ENCODE results near the gene STRADA. TPM values are rescaled to one million over a fixed set of nuclear protein-coding genes. Genes with fewer than 3 reads are reported as not detected.

The STRADA gene
- total RNA-seq, 1 experiment from 2014 or later: 36.6 TPM

GRCh38 chr17:63718988-63719387 is 22.6 kb downstream of the STRADA start:
- no peak overlapping the region for H3K27ac Mint-ChIP-seq (ENCODE audit: low read depth, unreplicated experiment)
- CTCF ChIA-PET: no interaction called here
- H3K9me3 Mint-ChIP-seq (ENCODE audit: unreplicated experiment): no peaks in the 10 kb centered on the region
- no peaks in the 10 kb centered on the region for H3K27me3 Mint-ChIP-seq (ENCODE audit: insufficient read depth, unreplicated experiment)
- H3K4me1 Mint-ChIP-seq (ENCODE audit: insufficient read depth, unreplicated experiment): no peaks in the 10 kb centered on the region
- no peak overlapping the region for H3K4me3 Mint-ChIP-seq (ENCODE audit: unreplicated experiment)
- intact Hi-C loops (cut with micrococcal nuclease): no loop called here
- POLR2A ChIA-PET: interaction anchor here (0.6 to 1.1 kb wide), 2 partner anchors 14 to 23 kb away, joined by 3 read pairs; no protein-coding TSS in a partner anchor
- TF ChIP-seq, protein P1, sequence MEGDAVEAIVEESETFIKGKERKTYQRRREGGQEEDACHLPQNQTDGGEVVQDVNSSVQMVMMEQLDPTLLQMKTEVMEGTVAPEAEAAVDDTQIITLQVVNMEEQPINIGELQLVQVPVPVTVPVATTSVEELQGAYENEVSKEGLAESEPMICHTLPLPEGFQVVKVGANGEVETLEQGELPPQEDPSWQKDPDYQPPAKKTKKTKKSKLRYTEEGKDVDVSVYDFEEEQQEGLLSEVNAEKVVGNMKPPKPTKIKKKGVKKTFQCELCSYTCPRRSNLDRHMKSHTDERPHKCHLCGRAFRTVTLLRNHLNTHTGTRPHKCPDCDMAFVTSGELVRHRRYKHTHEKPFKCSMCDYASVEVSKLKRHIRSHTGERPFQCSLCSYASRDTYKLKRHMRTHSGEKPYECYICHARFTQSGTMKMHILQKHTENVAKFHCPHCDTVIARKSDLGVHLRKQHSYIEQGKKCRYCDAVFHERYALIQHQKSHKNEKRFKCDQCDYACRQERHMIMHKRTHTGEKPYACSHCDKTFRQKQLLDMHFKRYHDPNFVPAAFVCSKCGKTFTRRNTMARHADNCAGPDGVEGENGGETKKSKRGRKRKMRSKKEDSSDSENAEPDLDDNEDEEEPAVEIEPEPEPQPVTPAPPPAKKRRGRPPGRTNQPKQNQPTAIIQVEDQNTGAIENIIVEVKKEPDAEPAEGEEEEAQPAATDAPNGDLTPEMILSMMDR (IDR thresholded peaks at IDR 0.05; ENCODE audit: unreplicated experiment): no peak
- no TSS peak for BruUV-seq (replicated peaks)
- peaks cover 31% of the 10 kb centered on the region for H3K36me3 Mint-ChIP-seq (ENCODE audit: insufficient read depth, unreplicated experiment)
- no peak for DNase-seq (ENCODE audit: unreplicated experiment)

GRCh38 chr17:63716426-63716825 is 25.2 kb downstream of the STRADA start:
- TF ChIP-seq, protein P1 (IDR thresholded peaks at IDR 0.05; ENCODE audit: unreplicated experiment): no peak
- peaks cover 51% of the 10 kb centered on the region for H3K36me3 Mint-ChIP-seq (ENCODE audit: insufficient read depth, unreplicated experiment)
- no peak overlapping the region for H3K4me3 Mint-ChIP-seq (ENCODE audit: unreplicated experiment)
- H3K27ac Mint-ChIP-seq (ENCODE audit: low read depth, unreplicated experiment): no peak overlapping the region
- intact Hi-C loops (cut with micrococcal nuclease): no loop called here
- ChIA-PET CTCF (interaction anchor here (0.5 kb wide), 1 partner anchor 118 kb away, joined by 6 read pairs; no protein-coding TSS in a partner anchor), POLR2A (interaction anchor here (1.2 kb wide), 1 partner anchor 25 kb away, joined by 3 read pairs; no protein-coding TSS in a partner anchor)
- no peaks in the 10 kb centered on the region for H3K27me3 Mint-ChIP-seq (ENCODE audit: insufficient read depth, unreplicated experiment)
- no TSS peak for BruUV-seq (replicated peaks)
- H3K9me3 Mint-ChIP-seq (ENCODE audit: unreplicated experiment): no peaks in the 10 kb centered on the region
- no peak for DNase-seq (ENCODE audit: unreplicated experiment)
- no peaks in the 10 kb centered on the region for H3K4me1 Mint-ChIP-seq (ENCODE audit: insufficient read depth, unreplicated experiment)

- no peaks in the 10 kb centered on the region for H3K9me3 Mint-ChIP-seq (ENCODE audit: unreplicated experiment)
- POLR2A ChIA-PET: interaction anchor here (0.6 kb wide), 1 partner anchor 323 kb away, joined by 3 read pairs; no protein-coding TSS in a partner anchor
- BruUV-seq (replicated peaks): no TSS peak
- no peaks in the 10 kb centered on the region for H3K4me1 Mint-ChIP-seq (ENCODE audit: insufficient read depth, unreplicated experiment)
- intact Hi-C loops (cut with micrococcal nuclease): no loop called here
- H3K36me3 Mint-ChIP-seq (ENCODE audit: insufficient read depth, unreplicated experiment): peaks cover 48% of the 10 kb centered on the region
- DNase-seq (ENCODE audit: unreplicated experiment): no peak
- no peak overlapping the region for H3K4me3 Mint-ChIP-seq (ENCODE audit: unreplicated experiment)
- CTCF ChIA-PET: interaction anchor here (0.5 to 0.7 kb wide), 5 partner anchors 67 to 1578 kb away, joined by 3 read pairs; no protein-coding TSS in a partner anchor
- H3K27ac Mint-ChIP-seq (ENCODE audit: low read depth, unreplicated experiment): no peak overlapping the region
- TF ChIP-seq, protein P1 (IDR thresholded peaks at IDR 0.05; ENCODE audit: unreplicated experiment): no peak
- no peaks in the 10 kb centered on the region for H3K27me3 Mint-ChIP-seq (ENCODE audit: insufficient read depth, unreplicated experiment)
Measured at GRCh38 chr17:63714550-63715277, 26.9 kb downstream of the STRADA start.

DNA sequence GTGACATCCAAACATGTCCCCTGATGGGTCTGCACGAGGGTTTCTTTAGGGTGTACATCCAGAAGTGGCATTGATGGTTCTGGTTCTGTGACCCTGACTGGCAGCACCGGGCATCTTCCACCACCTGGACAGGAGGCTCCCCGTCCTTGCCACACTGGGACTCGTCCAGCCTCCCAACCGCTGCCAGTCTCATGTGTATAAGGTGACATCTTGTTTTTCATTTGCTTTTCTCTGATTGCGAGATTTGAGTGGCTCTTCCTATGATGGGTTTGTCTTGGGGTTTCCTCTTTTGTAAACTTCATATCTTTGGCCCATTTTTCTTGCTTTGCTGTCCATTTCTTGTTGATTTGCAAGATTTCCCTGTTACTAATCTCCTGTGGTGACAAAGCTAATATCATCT is 32.5 kb downstream of the STRADA start:
- ChIA-PET CTCF (interaction anchor here (0.6 kb wide), 1 partner anchor 148 kb away, joined by 3 read pairs; no protein-coding TSS in a partner anchor), POLR2A (no interaction called here)
- no peaks in the 10 kb centered on the region for H3K27me3 Mint-ChIP-seq (ENCODE audit: insufficient read depth, unreplicated experiment)
- no TSS peak for BruUV-seq (replicated peaks)
- no peaks in the 10 kb centered on the region for H3K4me1 Mint-ChIP-seq (ENCODE audit: insufficient read depth, unreplicated experiment)
- H3K36me3 Mint-ChIP-seq (ENCODE audit: insufficient read depth, unreplicated experiment): peaks cover 61% of the 10 kb centered on the region
- TF ChIP-seq, protein P1 (IDR thresholded peaks at IDR 0.05; ENCODE audit: unreplicated experiment): no peak
- intact Hi-C loops (cut with micrococcal nuclease): no loop called here
- H3K9me3 Mint-ChIP-seq (ENCODE audit: unreplicated experiment): no peaks in the 10 kb centered on the region
- no peak overlapping the region for H3K4me3 Mint-ChIP-seq (ENCODE audit: unreplicated experiment)
- no peak for DNase-seq (ENCODE audit: unreplicated experiment)
- no peak overlapping the region for H3K27ac Mint-ChIP-seq (ENCODE audit: low read depth, unreplicated experiment)
